Fibroblast of lung (primary cell): ENCODE data around the gene MAP4K4. TPM values are rescaled to one million over a fixed set of nuclear protein-coding genes. Genes with fewer than 3 reads are reported as not detected.

Experiments
- DNase-seq, 2 donors: peaks; one replicate each; pipeline versions ENCODE4 v3.0.0 to v3.0.0-alpha.2; 2010; ENCODE audit warnings: low read depth in 2 of 2
- H2AFZ ChIP-seq: 2 replicates; pipeline ENCODE4 v1.5.1; 2012; ENCODE audit warnings: low read length, control low read depth, inconsistent platforms
- H3K27ac ChIP-seq: 2 replicates; pipeline ENCODE4 v1.5.1; 2011; ENCODE audit warnings: low read length, control low read depth; ENCODE audit not compliant: insufficient read depth
- H3K27me3 ChIP-seq: 2 replicates; pipeline ENCODE4 v1.5.1; 2011; ENCODE audit warnings: mild to moderate bottlenecking, low read length; ENCODE audit not compliant: control insufficient read depth, insufficient read depth
- H3K36me3 ChIP-seq: 2 replicates; pipeline ENCODE4 v1.5.1; 2011; ENCODE audit warnings: low read length; ENCODE audit not compliant: control insufficient read depth, insufficient read depth
- H3K4me1 ChIP-seq: 2 replicates; pipeline ENCODE4 v1.5.1; 2011; ENCODE audit warnings: low read length; ENCODE audit not compliant: control insufficient read depth, insufficient read depth; ENCODE audit errors: extremely low read depth
- H3K4me2 ChIP-seq: 2 replicates; pipeline ENCODE4 v1.5.1; 2011; ENCODE audit warnings: low read length, control low read depth; ENCODE audit not compliant: insufficient read depth; ENCODE audit errors: extremely low read depth
- H3K4me3 ChIP-seq, 4 experiments: fragments of 200-600 bp in 1 of 4; sonication (generic) in 1 of 4; replicated peaks in 1 of 4; 2 replicates each; pipeline ENCODE4 v1.5.1; 2011 to 2016; ENCODE audit warnings: low read length in 4 of 4, low read depth in 3 of 4, mild to moderate bottlenecking in 3 of 4, control low read depth in 2 of 4, inconsistent platforms in 1 of 4, mixed read lengths in 1 of 4; ENCODE audit not compliant: insufficient read depth in 1 of 4; ENCODE audit errors: control extremely low read depth in 1 of 4
- H3K79me2 ChIP-seq: 2 replicates; pipeline ENCODE4 v1.5.1; 2012; ENCODE audit warnings: mild to moderate bottlenecking, low read length, inconsistent platforms; ENCODE audit not compliant: control insufficient read depth, insufficient read depth
- H3K9ac ChIP-seq: 2 replicates; pipeline ENCODE4 v1.5.1; 2011; ENCODE audit warnings: mild to moderate bottlenecking, low read length, control low read depth; ENCODE audit not compliant: insufficient read depth
- H3K9me3 ChIP-seq: 2 replicates; pipeline ENCODE4 v1.5.1; 2012; ENCODE audit warnings: low read depth, low read length; ENCODE audit not compliant: control insufficient read depth, insufficient read depth
- H4K20me1 ChIP-seq: 2 replicates; pipeline ENCODE4 v1.5.1; 2011; ENCODE audit warnings: low read length; ENCODE audit not compliant: control insufficient read depth, insufficient read depth; ENCODE audit errors: extremely low read depth
- EZH2 ChIP-seq: IDR thresholded peaks from 2 replicates; pipeline ENCODE4 v1.5.1; 2012; ENCODE audit warnings: low read length, control low read depth, mild to moderate bottlenecking; ENCODE audit errors: missing control alignments
- polyA plus RNA-seq, 2 donors: library from polyadenylated mRNA; depleted of rRNA in 1 of 2; stranded (reverse) in 1 of 2; unstranded in 1 of 2; fragments of >200 nt; gene quantifications; 2 replicates each; pipeline ENCODE4 v1.2.1, GENCODE V29; 2011 to 2012; ENCODE audit warnings: missing spikeins in 1 of 2
- total RNA-seq: library from RNA; depleted of rRNA; stranded (reverse); fragments of >200 nt; gene quantifications from 2 replicates; pipeline ENCODE4 v1.2.1, GENCODE V29; 2014
- TF ChIP-seq, protein P1 (sequence below), 2 donors: IDR thresholded peaks in 1 of 2; conservative IDR thresholded peaks in 1 of 2; 1 replicate in 1 of 2; 2 replicates in 1 of 2; pipeline ENCODE4 v1.5.1; 2011 to 2012; ENCODE audit warnings: low read length in 2 of 2, control low read depth in 1 of 2, inconsistent platforms in 1 of 2, low read depth in 1 of 2, mild to moderate bottlenecking in 1 of 2

The MAP4K4 gene
- total and polyA plus RNA-seq, 2 donors (not counting 1 experiment from before 2014, with no cell fraction given): 113 to 164 TPM

DNA sequence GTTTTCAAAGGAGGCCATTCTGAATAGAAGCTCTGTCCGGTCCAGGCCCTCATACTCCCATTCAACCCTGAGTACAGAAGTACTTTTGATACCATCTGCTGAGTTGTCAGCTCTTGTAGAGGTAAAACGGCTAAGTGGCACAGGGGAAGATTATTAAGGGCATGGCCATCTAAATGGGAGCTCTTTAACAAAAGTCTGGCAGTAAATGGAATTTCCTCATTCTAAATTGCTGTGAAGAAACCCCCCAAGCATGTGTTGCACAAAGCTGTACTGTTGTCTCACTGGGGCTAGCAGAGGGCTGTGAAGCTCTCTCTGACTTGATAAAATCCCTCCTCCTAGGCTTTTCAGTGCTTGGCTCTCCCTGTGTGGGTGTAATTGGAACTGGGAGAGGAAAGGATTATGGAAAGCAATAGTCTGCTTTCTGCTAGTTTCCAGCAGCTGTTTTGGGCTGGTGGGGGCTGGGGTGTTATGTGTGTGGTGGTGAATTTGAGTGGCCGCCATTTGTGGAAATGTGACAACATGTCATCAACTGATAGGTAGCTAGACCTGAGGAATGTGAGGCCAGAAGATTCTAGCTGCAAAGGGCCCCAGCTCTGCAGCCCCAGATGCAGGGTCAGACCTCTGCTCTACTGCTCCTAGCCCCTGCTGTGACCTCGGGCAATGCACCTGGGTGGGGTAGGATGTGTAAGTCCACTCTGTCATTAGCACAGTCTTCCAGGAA lies 65.1 kb downstream of the MAP4K4 start:
- Histone ChIP-seq H3K4me1 (peaks cover 18% of the 10 kb centered on the region), H3K27ac (no peak overlapping the region), H3K27me3 (no peaks in the 10 kb centered on the region), H3K36me3 (no peaks in the 10 kb centered on the region), H4K20me1 (peaks cover 2% of the 10 kb centered on the region), H3K9me3 (no peaks in the 10 kb centered on the region), H3K9ac (no peak overlapping the region), H2AFZ (no peak overlapping the region), H3K4me3 (no peak overlapping the region), H3K4me2 (peak overlapping the region; percentile 9), H3K79me2 (peaks cover 89% of the 10 kb centered on the region)
- no peak for DNase-seq
- no peak for TF ChIP-seq EZH2
- TF ChIP-seq, protein P1, sequence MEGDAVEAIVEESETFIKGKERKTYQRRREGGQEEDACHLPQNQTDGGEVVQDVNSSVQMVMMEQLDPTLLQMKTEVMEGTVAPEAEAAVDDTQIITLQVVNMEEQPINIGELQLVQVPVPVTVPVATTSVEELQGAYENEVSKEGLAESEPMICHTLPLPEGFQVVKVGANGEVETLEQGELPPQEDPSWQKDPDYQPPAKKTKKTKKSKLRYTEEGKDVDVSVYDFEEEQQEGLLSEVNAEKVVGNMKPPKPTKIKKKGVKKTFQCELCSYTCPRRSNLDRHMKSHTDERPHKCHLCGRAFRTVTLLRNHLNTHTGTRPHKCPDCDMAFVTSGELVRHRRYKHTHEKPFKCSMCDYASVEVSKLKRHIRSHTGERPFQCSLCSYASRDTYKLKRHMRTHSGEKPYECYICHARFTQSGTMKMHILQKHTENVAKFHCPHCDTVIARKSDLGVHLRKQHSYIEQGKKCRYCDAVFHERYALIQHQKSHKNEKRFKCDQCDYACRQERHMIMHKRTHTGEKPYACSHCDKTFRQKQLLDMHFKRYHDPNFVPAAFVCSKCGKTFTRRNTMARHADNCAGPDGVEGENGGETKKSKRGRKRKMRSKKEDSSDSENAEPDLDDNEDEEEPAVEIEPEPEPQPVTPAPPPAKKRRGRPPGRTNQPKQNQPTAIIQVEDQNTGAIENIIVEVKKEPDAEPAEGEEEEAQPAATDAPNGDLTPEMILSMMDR (conservative IDR thresholded peaks at IDR 0.05 in 1 of 2, IDR thresholded peaks at IDR 0.05 in 1 of 2; ENCODE audit: low read depth in 1 of 2, low read length in 2 of 2): no peak

DNA sequence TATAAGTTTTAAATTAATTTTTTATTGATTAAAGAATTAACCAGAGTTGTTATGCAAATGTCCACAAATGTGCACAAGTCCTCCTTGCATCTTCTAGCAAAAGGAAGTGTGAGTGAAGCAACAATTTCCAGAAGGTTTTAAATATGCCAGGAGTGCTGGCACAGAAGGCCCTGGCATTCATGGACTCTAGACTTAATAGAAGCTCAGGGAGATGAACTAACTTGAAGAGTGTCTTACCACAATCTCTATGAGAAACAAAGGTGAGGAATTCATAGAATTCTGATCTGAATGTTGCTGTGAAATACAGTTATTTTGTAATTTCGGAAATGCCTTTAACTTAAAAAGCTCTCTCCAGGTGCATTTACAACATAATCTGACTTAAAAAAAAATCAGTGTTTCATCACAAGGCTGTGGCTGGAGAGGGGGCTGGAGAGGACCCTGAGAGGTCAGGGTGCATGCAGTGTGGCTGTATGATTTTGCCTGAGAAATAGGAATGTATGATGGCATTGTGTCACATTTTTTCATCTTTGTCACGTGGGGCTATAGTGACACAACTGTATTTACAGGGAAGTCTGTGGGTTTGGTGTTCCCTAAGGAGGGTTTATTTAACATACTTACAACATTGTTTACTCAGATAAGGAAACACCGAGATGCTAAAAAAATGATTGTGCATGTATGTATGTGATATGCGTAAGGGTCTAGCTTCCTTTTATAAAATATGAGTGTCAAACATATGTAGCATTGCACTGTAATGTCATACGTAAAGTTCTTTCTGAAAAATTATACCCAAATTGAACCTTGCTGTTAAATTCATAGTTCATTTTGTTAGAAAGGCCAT lies 66.2 kb downstream of the MAP4K4 start:
- no peak overlapping the region for H3K9ac ChIP-seq
- H3K4me3 ChIP-seq: no peak overlapping the region
- no peak overlapping the region for H3K4me2 ChIP-seq
- H2AFZ ChIP-seq: no peak overlapping the region
- peaks cover 89% of the 10 kb centered on the region for H3K79me2 ChIP-seq
- no peak overlapping the region for H3K27ac ChIP-seq
- peaks cover 17% of the 10 kb centered on the region for H3K4me1 ChIP-seq
- no peak for DNase-seq
- no peak for TF ChIP-seq EZH2
- TF ChIP-seq, protein P1 (conservative IDR thresholded peaks at IDR 0.05 in 1 of 2, IDR thresholded peaks at IDR 0.05 in 1 of 2; ENCODE audit: low read depth in 1 of 2, low read length in 2 of 2): no peak
- H3K36me3 ChIP-seq: no peaks in the 10 kb centered on the region
- no peaks in the 10 kb centered on the region for H3K27me3 ChIP-seq
- H3K9me3 ChIP-seq: no peaks in the 10 kb centered on the region
- H4K20me1 ChIP-seq: peaks cover 2% of the 10 kb centered on the region

DNA sequence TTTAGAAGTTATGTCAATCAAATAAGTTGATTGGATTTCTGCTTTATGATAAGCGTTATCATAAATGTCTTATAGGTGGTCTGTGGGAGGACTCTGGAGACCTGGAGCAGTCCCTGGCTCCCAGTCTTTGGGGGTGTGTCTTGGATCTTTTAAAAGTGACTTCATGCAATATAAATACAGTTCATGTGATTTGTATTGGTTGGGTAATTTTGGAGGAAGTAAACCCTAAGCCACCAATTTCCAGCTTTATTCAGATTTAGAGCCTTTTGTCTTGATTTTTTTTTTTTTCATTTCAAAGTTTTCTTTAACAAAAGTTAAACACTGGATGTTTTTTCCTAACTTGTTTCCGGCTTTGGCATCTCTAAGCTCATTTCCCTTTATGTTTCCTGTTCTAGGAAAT lies 68.8 kb downstream of the MAP4K4 start:
- Histone ChIP-seq H2AFZ (no peak overlapping the region), H4K20me1 (peaks cover 2% of the 10 kb centered on the region), H3K9me3 (no peaks in the 10 kb centered on the region), H3K27ac (peak overlapping the region; percentile 31), H3K4me1 (peaks cover 15% of the 10 kb centered on the region), H3K79me2 (peaks cover 98% of the 10 kb centered on the region), H3K9ac (no peak overlapping the region), H3K4me3 (peak overlapping the region in 1 of 4 experiments; percentile 4), H3K36me3 (no peaks in the 10 kb centered on the region), H3K4me2 (peak overlapping the region; percentile 13), H3K27me3 (no peaks in the 10 kb centered on the region)
- DNase-seq: no peak
- no peak for TF ChIP-seq EZH2
- TF ChIP-seq, protein P1 (conservative IDR thresholded peaks at IDR 0.05 in 1 of 2, IDR thresholded peaks at IDR 0.05 in 1 of 2; ENCODE audit: low read depth in 1 of 2, low read length in 2 of 2): no peak
